Measurements from ENCODE around the gene OTOGL.

The OTOGL gene

GRCh38 chr12:80176706-80177105, 77.4 kb downstream of the OTOGL start:
- in situ Hi-C loops (cut with MboI; ENCODE audit: low sequenced_read_pairs) = no loop called here

- in situ Hi-C loops (cut with MboI; ENCODE audit: low sequenced_read_pairs) = no loop called here
Observed at GRCh38 chr12:80178846-80179245, 79.5 kb downstream of the OTOGL start.

GRCh38 chr12:80183939-80184338, 84.6 kb downstream of the OTOGL start:
- in situ Hi-C loops (cut with MboI; ENCODE audit: low sequenced_read_pairs) = no loop called here

- in situ Hi-C loops (cut with MboI; ENCODE audit: low sequenced_read_pairs) = no loop called here
Observed at GRCh38 chr12:80184926-80185325, 85.6 kb downstream of the OTOGL start.

GRCh38 chr12:80186727-80187217, 87.4 kb downstream of the OTOGL start:
- in situ Hi-C loops (cut with MboI; ENCODE audit: low sequenced_read_pairs) = no loop called here

GRCh38 chr12:80187660-80188090, 88.3 kb downstream of the OTOGL start:
- in situ Hi-C loops (cut with MboI; ENCODE audit: low sequenced_read_pairs) = no loop called here

- in situ Hi-C loops (cut with MboI; ENCODE audit: low sequenced_read_pairs) = no loop called here
Observed at GRCh38 chr12:80188576-80188975, 89.2 kb downstream of the OTOGL start.

GRCh38 chr12:80189241-80189640, 89.9 kb downstream of the OTOGL start:
- in situ Hi-C loops (cut with MboI; ENCODE audit: low sequenced_read_pairs) = no loop called here

GRCh38 chr12:80190001-80190400, 90.7 kb downstream of the OTOGL start:
- in situ Hi-C loops (cut with MboI; ENCODE audit: low sequenced_read_pairs) = no loop called here

- in situ Hi-C loops (cut with MboI; ENCODE audit: low sequenced_read_pairs) = no loop called here
Observed at GRCh38 chr12:80192087-80192486, 92.8 kb downstream of the OTOGL start.

- in situ Hi-C loops (cut with MboI; ENCODE audit: low sequenced_read_pairs) = no loop called here
Observed at GRCh38 chr12:80193865-80194264, 94.5 kb downstream of the OTOGL start.

GRCh38 chr12:80195074-80195726, 95.9 kb downstream of the OTOGL start:
- in situ Hi-C loops (cut with MboI; ENCODE audit: low sequenced_read_pairs) = no loop called here

GRCh38 chr12:80195737-80196136, 96.4 kb downstream of the OTOGL start:
- in situ Hi-C loops (cut with MboI; ENCODE audit: low sequenced_read_pairs) = no loop called here

GRCh38 chr12:80196419-80196818, 97.1 kb downstream of the OTOGL start:
- in situ Hi-C loops (cut with MboI; ENCODE audit: low sequenced_read_pairs) = no loop called here

GRCh38 chr12:80198782-80199337, 99.5 kb downstream of the OTOGL start:
- in situ Hi-C loops (cut with MboI; ENCODE audit: low sequenced_read_pairs) = no loop called here

GRCh38 chr12:80199931-80200330, 100.6 kb downstream of the OTOGL start:
- in situ Hi-C loops (cut with MboI; ENCODE audit: low sequenced_read_pairs) = no loop called here

- in situ Hi-C loops (cut with MboI; ENCODE audit: low sequenced_read_pairs) = no loop called here
Observed at GRCh38 chr12:80200414-80200813, 101.1 kb downstream of the OTOGL start.

GRCh38 chr12:80201908-80202307, 102.6 kb downstream of the OTOGL start:
- in situ Hi-C loops (cut with MboI; ENCODE audit: low sequenced_read_pairs) = no loop called here

- in situ Hi-C loops (cut with MboI; ENCODE audit: low sequenced_read_pairs) = no loop called here
Observed at GRCh38 chr12:80205960-80206359, 106.6 kb downstream of the OTOGL start.

- in situ Hi-C loops (cut with MboI; ENCODE audit: low sequenced_read_pairs) = no loop called here
Observed at GRCh38 chr12:80208071-80208470, 108.7 kb downstream of the OTOGL start.

GRCh38 chr12:80211671-80212070, 112.3 kb downstream of the OTOGL start:
- in situ Hi-C loops (cut with MboI; ENCODE audit: low sequenced_read_pairs) = no loop called here

GRCh38 chr12:80212938-80213645, 113.8 kb downstream of the OTOGL start:
- in situ Hi-C loops (cut with MboI; ENCODE audit: low sequenced_read_pairs) = no loop called here

Data from HL-60/S4 treated with retinoic acid at 250 ng/mL for 4 days and 3 days (cell line).